Activated effector memory CD4-positive, alpha-beta T cell treated with anti-CD3 and anti-CD28 coated beads, Interleukin-2, amount 50 U/mL, for 16 hours (primary cell): ENCODE measurements around the gene PPP1R15B.

Experiments
- DNase-seq: peaks from one replicate; pipeline ENCODE4 v3.0.0-alpha.2; 2020

The PPP1R15B gene

DNA sequence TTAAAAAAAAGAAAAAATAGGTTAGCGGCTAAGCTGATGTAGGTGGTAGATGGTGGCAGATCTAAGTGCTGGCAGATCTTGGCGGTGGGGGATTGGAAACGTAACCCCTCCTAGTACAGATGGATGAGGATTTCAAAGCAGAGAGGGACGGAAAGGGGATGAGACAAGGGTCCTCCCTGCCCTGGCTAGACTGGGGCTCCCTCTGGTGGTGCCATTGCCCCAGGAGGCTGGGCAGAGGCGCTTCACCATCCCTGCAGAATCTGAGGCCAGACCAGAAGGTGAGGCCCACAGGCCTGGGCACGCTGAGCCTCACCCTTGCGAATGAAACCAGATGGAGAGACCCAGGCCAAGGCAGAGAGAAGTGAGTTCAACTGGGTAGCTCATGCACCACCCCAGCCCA lies 44.9 kb downstream of the PPP1R15B start:
- DNase-seq = no peak

DNA sequence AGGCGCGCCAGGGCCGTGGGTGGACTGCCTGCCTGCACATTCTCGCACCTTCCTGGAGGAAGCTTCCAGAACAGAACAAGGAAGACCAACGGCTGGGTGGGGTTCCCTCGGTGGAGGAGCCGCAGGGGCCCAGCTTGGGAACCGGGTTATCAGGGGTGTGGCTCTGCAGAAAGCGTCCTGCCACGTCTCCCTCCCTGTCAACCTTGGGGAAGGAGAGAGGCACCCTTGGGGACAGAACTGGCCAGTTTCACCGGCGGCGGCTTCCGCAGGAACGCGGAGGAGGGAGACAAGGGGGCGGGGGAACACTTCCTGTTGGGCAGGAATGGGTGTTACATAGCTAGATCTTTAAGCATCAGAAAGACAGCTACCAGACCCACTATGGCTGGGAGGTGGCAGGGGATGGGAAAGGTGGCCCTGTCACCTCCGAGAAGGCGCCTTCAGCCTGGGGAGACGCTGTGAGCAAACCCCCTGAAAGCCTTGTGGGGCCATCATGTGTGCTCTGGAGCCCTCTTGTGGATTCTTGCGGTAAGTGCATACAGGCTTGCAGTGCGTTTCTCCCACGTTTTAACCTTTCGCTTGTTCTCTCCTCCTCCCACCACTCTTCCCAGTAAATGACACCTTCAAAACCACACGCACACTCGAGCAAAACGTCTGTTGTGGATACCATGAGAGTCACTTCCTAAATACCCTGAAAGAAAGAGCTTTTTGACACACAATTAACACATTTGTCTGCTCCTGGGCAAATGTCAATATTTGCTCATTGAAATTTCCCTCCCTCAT lies 48.1 kb downstream of the PPP1R15B start:
- DNase-seq = peak; percentile 88

DNA sequence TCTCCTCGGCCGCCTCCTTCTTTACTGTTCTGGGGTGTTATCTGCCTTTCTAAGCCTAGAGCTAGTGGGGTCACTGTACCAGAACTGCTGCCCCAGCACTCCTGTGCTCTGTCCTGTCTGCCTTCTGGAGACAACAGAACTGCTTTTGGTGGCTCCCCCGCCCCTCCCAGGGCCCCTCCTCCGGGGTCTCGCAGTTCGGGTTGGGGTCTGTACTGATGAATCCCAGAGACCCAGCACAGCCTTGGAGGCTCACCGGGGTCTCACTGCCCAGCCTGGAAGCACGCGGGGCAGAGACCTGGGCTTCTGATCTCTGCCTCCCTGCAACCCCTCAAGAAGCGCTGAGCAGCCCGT lies 48.7 kb downstream of the PPP1R15B start:
- DNase-seq = no peak

DNA sequence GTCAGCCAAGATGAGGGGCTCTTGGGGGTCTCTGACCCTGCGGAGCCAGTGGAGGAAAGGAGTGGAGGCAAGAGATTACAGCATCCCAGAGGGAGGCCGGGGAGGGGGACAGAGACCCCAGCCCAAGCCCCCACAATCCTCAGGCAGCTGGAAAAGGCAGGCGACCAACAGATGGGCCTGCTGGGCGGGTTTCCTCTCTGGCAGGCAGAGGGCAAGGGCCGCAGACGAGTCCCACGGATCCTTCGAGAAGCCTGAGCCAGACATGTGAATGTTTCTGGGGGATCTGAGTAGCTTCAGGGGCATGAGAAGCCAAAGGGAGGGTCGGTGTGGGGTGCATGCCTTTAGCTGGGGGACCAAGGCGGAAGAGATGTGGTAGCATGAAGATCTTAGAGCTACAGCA lies 49.8 kb downstream of the PPP1R15B start:
- no peak for DNase-seq

DNA sequence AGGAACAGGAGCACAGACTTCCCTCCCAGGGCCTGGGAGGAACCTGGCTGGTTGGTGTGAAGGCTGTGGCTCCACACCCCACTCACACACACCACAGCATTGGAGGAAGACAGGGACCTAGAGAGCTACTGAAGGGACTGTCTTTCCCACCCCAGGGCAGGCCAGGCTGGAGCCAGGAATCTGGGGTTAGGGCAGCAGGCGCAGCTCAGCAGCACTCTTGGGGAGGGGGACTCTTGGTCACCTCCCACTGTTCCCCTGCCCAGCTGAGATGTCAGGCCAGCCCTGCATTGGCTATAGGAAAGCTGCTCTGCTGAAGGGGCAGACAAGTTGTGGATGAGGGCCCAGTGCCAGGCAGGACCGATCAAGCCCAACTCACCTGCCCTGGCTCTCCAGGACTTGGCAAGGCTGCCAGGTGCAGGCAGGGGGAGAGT lies 50.3 kb downstream of the PPP1R15B start:
- no peak for DNase-seq

DNA sequence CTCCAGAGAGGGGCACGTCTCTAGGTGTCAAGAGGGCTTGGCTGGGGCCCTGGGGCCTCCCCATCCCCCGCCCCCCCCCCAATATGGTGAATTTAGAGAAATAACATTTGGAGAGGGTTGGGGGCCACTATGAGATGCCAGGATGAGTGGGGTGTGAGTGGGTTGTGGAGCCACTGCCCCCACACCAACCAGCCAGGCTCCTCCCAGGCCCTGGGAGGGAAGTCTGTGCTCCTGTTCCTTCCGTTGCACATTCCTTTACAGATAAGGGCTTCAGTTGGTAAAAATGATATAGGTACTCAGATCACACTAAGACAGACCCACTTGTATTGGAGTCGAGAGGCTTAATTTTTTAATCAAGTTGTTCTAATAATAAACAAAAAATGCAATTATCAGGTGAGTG lies 51.3 kb downstream of the PPP1R15B start:
- no peak for DNase-seq

DNA sequence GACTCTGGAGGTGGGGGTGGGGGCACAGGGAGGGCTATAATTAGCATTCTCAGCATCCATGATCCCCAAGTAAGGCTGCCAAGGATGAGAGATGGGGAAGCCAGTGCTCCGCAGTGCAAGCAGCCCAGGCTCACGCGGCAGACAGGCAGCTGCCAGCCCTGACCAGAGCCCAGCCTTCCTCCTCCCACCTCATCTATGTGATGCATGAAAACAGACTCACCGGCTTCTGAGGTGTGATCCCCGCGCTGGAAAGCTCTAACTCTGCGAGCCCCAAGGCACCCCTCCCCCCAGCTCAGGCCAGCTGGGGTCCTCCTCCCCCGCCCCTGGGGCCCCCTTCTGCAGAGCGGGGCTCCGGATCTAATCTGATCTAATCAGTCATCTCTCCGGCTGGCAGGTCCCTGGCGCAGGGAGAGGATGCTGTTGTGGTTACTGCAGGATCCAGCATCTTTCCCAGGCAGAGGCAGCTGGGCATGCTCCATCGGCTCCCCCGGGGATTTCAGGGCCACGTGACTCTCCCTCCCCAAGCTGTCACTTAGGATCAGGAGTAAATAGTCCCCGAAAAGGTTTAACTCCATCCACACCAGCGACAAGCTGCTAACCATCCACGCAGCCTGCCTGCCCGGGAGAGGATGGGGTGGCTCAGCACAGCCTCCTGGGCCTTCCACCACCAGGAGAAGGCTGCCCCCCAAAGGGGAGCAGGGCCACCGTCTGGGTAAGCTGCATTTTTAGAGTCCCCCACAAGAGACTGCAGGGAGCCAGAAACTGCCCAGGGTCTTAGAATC lies 52.0 kb downstream of the PPP1R15B start, which contains the start of gene PLEKHA6:
TSS of gene PLEKHA6 (minus strand) at position 456 of the 782 bp plus-strand sequence. CDS start 86,202 bp downstream, outside the sequence.
- DNase-seq = no peak

DNA sequence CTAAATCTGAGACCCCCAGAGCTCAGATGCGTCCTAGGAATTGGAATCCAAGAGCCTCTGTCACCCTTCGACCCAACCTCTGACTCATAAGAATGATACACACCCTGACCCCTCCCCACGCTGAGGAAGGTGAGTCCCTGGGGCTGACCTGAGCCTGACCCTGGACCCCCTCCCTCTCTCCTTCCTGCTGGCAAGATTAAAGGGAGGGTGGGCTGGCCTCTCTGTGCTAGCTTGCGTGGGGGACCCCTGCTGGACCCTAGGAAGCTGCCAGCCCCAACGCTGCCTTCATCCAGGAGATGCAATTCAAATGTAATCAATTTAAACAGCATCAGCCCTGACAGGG lies 52.5 kb downstream of the PPP1R15B start:
- DNase-seq = no peak

DNA sequence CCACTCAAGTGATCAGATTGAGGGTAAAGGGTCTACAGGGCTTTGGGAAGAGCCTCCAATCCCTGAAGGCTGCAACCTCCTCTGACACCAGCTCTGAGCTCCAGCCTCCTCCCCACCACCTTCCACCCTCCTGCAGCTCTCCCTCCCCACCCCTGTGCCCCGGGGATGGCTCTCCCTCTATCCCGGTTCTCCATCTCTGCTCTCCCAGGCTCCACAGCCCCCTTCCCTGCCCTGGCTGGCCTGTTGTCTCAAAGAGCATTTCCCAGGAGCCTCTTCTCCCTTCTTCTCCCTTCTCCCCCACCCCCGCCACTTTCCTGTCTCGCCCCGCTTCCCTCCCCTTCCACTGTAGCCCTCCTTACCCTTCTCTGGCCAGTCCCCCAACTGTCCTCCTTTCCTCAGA lies 53.0 kb downstream of the PPP1R15B start:
- no peak for DNase-seq

DNA sequence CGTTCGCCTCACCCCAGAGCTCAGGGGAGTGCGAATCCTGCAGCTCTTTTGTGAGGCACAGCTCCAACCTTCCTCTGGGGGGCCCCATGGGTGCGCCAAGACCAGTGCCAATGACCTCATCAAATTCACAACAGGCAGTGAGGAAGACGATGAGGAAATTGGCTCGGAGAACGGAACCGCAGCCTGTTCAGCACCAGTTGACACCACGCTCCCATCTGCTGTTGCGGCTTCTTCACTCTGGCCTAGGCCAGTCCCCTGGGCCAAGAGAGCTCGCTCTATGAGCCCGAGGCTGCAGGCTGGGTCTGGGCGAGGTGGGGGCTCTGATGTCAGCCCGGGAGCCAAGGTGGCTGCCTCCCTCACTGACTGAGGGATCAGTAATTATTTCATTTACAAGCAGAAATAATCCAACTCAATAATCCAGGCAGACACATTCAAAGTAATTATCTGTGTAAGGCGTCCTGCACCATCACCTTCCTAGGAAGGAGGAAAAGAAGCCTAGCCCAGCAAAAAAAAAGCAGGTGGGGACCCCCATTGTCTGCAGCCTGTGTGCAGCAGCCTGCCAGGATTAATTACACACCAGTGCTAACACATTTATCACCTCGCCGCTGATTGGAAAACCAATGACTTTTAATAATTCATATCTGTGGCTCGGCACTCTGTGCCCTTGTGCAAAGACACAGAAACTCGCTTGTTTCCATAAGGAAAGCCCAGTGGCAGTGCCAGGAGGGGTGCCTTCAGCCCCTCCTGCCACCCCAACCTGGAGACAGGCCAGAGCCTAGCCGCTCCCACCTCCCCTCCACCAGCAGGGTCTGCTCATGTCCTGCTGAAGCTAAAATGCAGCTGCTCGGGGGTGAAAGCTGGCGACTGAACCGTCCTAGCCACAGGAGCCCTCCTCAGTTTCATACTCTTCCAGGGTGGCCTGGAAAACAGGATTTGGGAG lies 53.8 kb downstream of the PPP1R15B start:
- no peak for DNase-seq

DNA sequence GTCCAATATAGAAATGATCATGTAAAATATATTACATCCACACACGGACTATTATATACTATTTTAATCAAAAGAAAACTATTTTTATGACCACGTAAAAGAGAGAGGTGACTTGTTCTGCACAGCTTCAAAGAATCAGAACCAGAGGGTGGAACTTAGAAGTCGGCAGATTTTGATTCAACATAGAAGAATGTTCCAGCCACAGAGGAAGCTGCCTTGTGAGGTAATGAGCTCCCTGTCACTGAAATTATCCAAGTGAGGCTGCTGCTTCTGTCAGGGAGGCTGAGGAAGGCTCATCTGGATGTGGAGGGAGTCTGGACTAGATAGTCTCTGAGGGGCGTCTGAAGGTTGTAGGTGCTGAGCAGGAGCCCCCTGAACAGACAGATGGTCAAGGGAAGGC lies 54.6 kb downstream of the PPP1R15B start:
- DNase-seq = no peak

DNA sequence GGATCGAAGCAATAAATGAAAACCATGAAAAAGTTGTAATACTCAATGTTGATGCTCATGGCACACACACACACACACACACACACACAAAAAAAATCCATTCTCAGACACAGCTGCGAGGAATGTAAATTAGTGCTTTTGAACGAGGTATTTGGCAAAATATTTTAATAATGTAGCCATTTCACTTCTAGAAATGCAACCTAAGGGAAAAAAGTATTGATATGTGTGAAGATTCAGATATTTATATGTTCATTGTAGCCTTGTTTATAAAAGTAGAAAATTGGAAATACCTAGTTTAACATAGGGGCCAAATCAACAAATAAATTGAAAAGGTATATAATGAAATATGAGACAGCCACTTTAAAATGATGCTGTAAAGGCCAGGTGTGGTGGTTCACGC lies 55.7 kb downstream of the PPP1R15B start:
- DNase-seq = no peak

DNA sequence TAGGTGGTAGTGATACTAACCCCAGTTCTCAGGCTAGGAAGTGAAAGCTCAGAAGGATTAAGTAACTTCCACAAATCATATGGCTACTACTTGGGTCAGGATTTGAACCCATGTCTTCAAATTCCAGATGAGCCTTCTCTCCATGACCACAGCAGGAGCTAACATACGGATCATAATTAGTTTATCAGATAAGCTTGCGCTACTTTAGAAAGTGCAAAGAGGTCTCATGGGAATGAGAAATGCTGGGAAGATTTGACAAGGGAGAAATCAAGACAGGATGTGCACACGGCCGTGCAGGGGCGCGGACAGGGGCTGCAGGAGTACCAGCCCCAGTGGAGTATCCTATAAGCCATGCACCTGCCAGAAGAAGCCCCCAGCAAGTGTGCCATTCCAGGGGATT lies 57.0 kb downstream of the PPP1R15B start:
- DNase-seq = no peak
